Lung (tissue), 12 donors: ENCODE measurements around the gene INPP4B. TPM values are rescaled to one million over a fixed set of nuclear protein-coding genes. Genes with fewer than 3 reads are reported as not detected.

Source experiments
- ATAC-seq: fragments of 200-7000 bp; cut with Tn5 transposase; one replicate; pipeline ENCODE4 v1.9.1; 2020; ENCODE audit warnings: moderate number of reproducible peaks; ENCODE audit not compliant: insufficient read depth, low FRiP score
- DNase-seq, 3 donors: peaks; one replicate each; pipeline ENCODE4 v3.0.0-alpha.2; 2013 to 2017
- H3K27ac ChIP-seq, 2 donors: one replicate each; pipeline ENCODE4 v1.5.1; 2013; ENCODE audit warnings: mild to moderate bottlenecking in 2 of 2, moderate library complexity in 2 of 2, control low read depth in 1 of 2, inconsistent platforms in 1 of 2, low read depth in 1 of 2, low read length in 1 of 2
- H3K27me3 ChIP-seq, 3 donors: one replicate each; pipeline ENCODE4 v1.5.1; 2013; ENCODE audit warnings: low read length in 2 of 3; ENCODE audit not compliant: control insufficient read depth in 3 of 3, insufficient read depth in 3 of 3
- H3K36me3 ChIP-seq, 4 donors: one replicate each; pipeline ENCODE4 v1.5.1; 2013; ENCODE audit warnings: low read length in 4 of 4, mild to moderate bottlenecking in 1 of 4, moderate library complexity in 1 of 4; ENCODE audit not compliant: control insufficient read depth in 4 of 4, insufficient read depth in 4 of 4
- H3K4me1 ChIP-seq, 5 donors: one replicate each; pipeline ENCODE4 v1.5.1; 2013; ENCODE audit warnings: low read length in 5 of 5, mild to moderate bottlenecking in 2 of 5, moderate library complexity in 1 of 5; ENCODE audit not compliant: control insufficient read depth in 5 of 5, insufficient read depth in 5 of 5
- H3K4me3 ChIP-seq: one replicate; pipeline ENCODE4 v1.5.1; 2013; ENCODE audit warnings: mild to moderate bottlenecking, control low read depth, moderate library complexity
- H3K9ac ChIP-seq, 2 donors: one replicate each; pipeline ENCODE4 v1.5.1; 2013; ENCODE audit warnings: low read length in 2 of 2, control low read depth in 1 of 2; ENCODE audit not compliant: insufficient read depth in 1 of 2
- H3K9me3 ChIP-seq, 4 donors: one replicate each; pipeline ENCODE4 v1.5.1; 2013; ENCODE audit warnings: low read length in 3 of 4, mild to moderate bottlenecking in 1 of 4, moderate library complexity in 1 of 4; ENCODE audit not compliant: control insufficient read depth in 4 of 4, insufficient read depth in 3 of 4
- WGBS, 2 donors: extraction: QIAGEN DNeasy Blood & Tissue Kit; methylation state at CpG; one replicate each; pipeline ENCODE4 v1.1.7; 2013; 5-methylcytosine and 5-hydroxymethylcytosine counted together
- polyA plus RNA-seq, 2 donors: library from polyadenylated mRNA; stranded (reverse); fragments of 200-250 nt; gene quantifications; one replicate each; pipeline ENCODE4 v1.2.1, GENCODE V29; 2013
- total RNA-seq, 2 donors: library from RNA; depleted of rRNA in 1 of 2; stranded (reverse); fragments of >200 nt in 1 of 2; gene quantifications; one replicate each; pipeline ENCODE4 v1.2.1, GENCODE V29; 2014 to 2021
- TF ChIP-seq, protein P1 (sequence below): IDR thresholded peaks from 2 replicates; pipeline ENCODE4 v1.5.1; 2012; ENCODE audit warnings: mild to moderate bottlenecking; ENCODE audit errors: control extremely low read depth, extremely low read depth
- donor health status: control.
- donor health status: control.
- donor health status: Bipolar disorder and iron deficiency.
- donor health status: healthy.
- donor health status: DM: yes; HTN: yes; CAD: no.

Gene INPP4B
- total and polyA plus RNA-seq, 4 donors, result 2.4 to 32.6 (median 5.6) TPM

DNA sequence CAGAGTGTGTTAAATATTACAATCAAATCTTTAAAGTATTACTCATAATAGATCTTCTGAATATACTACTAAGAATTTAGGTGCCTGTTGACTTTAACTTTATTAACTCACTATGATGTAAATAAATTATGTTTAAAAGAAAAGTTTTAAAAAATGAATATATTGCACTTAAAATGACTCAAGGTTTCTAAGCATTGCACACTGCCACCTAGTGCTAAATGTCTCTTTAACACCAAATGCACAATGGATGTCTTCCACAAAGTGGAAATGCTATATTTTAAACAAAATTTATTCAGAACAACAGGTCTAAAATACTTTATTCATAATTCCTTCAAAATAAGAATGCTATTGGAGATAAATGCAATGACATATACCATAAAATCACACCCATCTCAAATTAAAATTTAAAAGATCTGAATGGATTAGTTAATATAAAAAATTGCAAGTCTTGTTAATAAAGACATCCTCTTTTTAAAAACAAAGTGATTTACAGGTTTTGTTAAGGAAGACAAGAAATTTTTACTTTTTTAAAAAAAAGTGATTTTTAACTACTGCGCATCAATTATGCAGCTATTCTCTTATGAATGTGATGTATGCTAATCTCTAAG is 5.5 kb downstream of the INPP4B start:
- DNase-seq (peak in 2 of 3 donors; percentile 66 to 80), ATAC-seq (no peak)
- Histone ChIP-seq H3K9me3 (no peaks in the 10 kb centered on the region), H3K9ac (no peak overlapping the region), H3K4me1 (peaks cover 0 to 8% (median 0%) of the 10 kb centered on the region in 5 donors), H3K27ac (no peak overlapping the region), H3K4me3 (no peak overlapping the region), H3K36me3 (no peaks in the 10 kb centered on the region), H3K27me3 (peaks cover 0 to 8% (median 4%) of the 10 kb centered on the region in 3 donors)
- 50 to 91% methylated on average over 1 of the region's 1 CpG for WGBS, 2 donors
- TF ChIP-seq, protein P1, sequence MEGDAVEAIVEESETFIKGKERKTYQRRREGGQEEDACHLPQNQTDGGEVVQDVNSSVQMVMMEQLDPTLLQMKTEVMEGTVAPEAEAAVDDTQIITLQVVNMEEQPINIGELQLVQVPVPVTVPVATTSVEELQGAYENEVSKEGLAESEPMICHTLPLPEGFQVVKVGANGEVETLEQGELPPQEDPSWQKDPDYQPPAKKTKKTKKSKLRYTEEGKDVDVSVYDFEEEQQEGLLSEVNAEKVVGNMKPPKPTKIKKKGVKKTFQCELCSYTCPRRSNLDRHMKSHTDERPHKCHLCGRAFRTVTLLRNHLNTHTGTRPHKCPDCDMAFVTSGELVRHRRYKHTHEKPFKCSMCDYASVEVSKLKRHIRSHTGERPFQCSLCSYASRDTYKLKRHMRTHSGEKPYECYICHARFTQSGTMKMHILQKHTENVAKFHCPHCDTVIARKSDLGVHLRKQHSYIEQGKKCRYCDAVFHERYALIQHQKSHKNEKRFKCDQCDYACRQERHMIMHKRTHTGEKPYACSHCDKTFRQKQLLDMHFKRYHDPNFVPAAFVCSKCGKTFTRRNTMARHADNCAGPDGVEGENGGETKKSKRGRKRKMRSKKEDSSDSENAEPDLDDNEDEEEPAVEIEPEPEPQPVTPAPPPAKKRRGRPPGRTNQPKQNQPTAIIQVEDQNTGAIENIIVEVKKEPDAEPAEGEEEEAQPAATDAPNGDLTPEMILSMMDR, result peak; percentile 9

DNA sequence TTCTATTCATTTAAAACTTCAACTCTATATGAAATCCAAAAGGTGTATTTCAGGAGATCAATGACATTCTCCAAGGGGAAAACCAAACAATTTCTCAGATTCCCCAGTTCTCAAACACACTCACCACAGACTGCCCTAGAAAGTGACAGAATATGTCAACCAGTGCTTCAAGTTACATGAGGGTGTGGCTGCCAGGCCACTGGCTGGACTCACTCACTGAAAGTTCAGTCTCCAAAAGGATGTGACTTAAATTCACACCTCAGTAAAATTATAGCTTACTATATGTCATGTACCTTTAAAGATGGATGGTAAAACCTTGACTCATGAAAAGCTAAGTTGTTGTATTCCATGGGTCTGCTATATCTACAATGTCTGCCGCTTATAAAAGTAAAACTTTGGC is 7.3 kb downstream of the INPP4B start:
- H3K9me3 ChIP-seq, result no peaks in the 10 kb centered on the region
- ATAC-seq (no peak), DNase-seq (no peak)
- no peaks in the 10 kb centered on the region for H3K4me1 ChIP-seq
- H3K4me3 ChIP-seq, result no peak overlapping the region
- H3K27me3 ChIP-seq, result no peaks in the 10 kb centered on the region
- H3K27ac ChIP-seq, result no peak overlapping the region
- TF ChIP-seq, protein P1, result no peak
- H3K9ac ChIP-seq, result no peak overlapping the region
- WGBS, 2 donors, result 95 to 100% methylated on average over 1 of the region's 1 CpG
- no peaks in the 10 kb centered on the region for H3K36me3 ChIP-seq

DNA sequence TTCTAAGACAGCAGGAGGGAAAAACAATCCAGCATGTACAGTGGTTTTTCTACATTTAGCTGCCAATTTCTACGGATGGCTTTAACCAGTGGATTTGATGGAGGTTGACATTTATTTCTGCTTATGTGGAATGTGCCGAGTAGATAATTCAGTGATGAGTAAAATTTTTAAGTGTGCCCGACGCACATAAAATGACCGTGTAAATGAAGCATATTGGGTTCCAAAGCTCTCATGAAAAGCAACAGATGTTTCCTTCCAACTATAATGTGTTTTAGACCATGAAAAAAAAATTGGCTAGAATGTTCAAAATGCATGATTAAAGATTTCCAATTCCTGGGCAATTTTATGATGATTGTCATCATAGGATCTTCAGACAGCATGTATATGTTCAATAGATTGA is 14.1 kb downstream of the INPP4B start:
- ATAC-seq, result no peak
- Histone ChIP-seq H3K9ac (no peak overlapping the region), H3K27ac (no peak overlapping the region), H3K27me3 (no peaks in the 10 kb centered on the region), H3K9me3 (no peaks in the 10 kb centered on the region), H3K4me1 (peaks cover 0 to 4% (median 0%) of the 10 kb centered on the region in 5 donors), H3K4me3 (no peak overlapping the region), H3K36me3 (no peaks in the 10 kb centered on the region)
- DNase-seq, result no peak
- WGBS, 2 donors, result 43 to 61% methylated on average over 5 of the region's 5 CpGs
- TF ChIP-seq, protein P1, result no peak
